Karpas-422 (cell line): ENCODE data around the gene SLFN13. TPM values are rescaled to one million over a fixed set of nuclear protein-coding genes. Genes with fewer than 3 reads are reported as not detected.
"Not testable (repeated sequence)": the region's sequence is repeated elsewhere in the genome, so short reads cannot be mapped to it uniquely, and the experiment has no call there.

ENCODE experiments used
- DNase-seq: peaks from one replicate; pipeline ENCODE4 v3.0.0-alpha.2; 2015
- H2AFZ ChIP-seq: fragments of 200-600 bp; sonication (generic); 2 replicates; pipeline ENCODE4 v1.6.1; 2014; ENCODE audit warnings: antibody characterized with exemption, low read length, mixed read lengths
- H3K27ac ChIP-seq: fragments of 200-600 bp; sonication (generic); 2 replicates; pipeline ENCODE4 v1.5.1; 2014; ENCODE audit warnings: mild to moderate bottlenecking, low read length, moderate library complexity
- H3K27me3 ChIP-seq: fragments of 200-600 bp; sonication (generic); 2 replicates; pipeline ENCODE4 v1.6.1; 2014; ENCODE audit warnings: low read length, mixed read lengths
- H3K36me3 ChIP-seq: fragments of 200-600 bp; sonication (generic); 2 replicates; pipeline ENCODE4 v1.6.1; 2014; ENCODE audit warnings: low read length, mixed read lengths; ENCODE audit not compliant: insufficient read depth
- H3K4me1 ChIP-seq: fragments of 200-600 bp; sonication (generic); 2 replicates; pipeline ENCODE4 v1.6.1; 2014; ENCODE audit warnings: mild to moderate bottlenecking, low read length, mixed read lengths
- H3K4me2 ChIP-seq: fragments of 200-600 bp; sonication (generic); 2 replicates; pipeline ENCODE4 v1.6.1; 2014; ENCODE audit warnings: low read length, low read depth, mild to moderate bottlenecking; ENCODE audit not compliant: poor library complexity, severe bottlenecking
- H3K4me3 ChIP-seq: fragments of 200-600 bp; sonication (generic); 2 replicates; pipeline ENCODE4 v1.5.1; 2014; ENCODE audit warnings: mild to moderate bottlenecking, antibody characterized with exemption, low read length, mixed read lengths
- H3K79me2 ChIP-seq: fragments of 200-600 bp; sonication (generic); 2 replicates; pipeline ENCODE4 v1.6.1; 2014; ENCODE audit warnings: mild to moderate bottlenecking, low read length, mixed read lengths
- H3K9ac ChIP-seq: fragments of 200-600 bp; sonication (generic); 2 replicates; pipeline ENCODE4 v1.6.0; 2014; ENCODE audit warnings: low read length
- H3K9me2 ChIP-seq: fragments of 200-600 bp; sonication (generic), shearing (Covaris generic); replicated peaks from 2 replicates; pipeline ENCODE4 v1.6.0; 2014; ENCODE audit warnings: mild to moderate bottlenecking, low read length, moderate library complexity; ENCODE audit not compliant: insufficient read depth
- H3K9me3 ChIP-seq: fragments of 300-700, 200-600 bp; sonication (generic); 2 replicates; pipeline ENCODE4 v1.6.1; 2014; ENCODE audit warnings: low read length, mixed read lengths
- H4K20me1 ChIP-seq: fragments of 200-600 bp; sonication (generic); 2 replicates; pipeline ENCODE4 v1.6.1; 2014; ENCODE audit warnings: mild to moderate bottlenecking, antibody characterized with exemption, low read length, low read depth; ENCODE audit not compliant: insufficient read depth
- total RNA-seq: library from RNA; depleted of rRNA; stranded (reverse); fragments of >200 nt; shearing (Covaris generic); gene quantifications from 2 replicates; pipeline ENCODE4 v1.2.3, GENCODE V29; 2014; ENCODE audit warnings: low replicate concordance

Gene SLFN13
- total RNA-seq, 1 experiment from 2014 or later = 0.30 TPM

DNA sequence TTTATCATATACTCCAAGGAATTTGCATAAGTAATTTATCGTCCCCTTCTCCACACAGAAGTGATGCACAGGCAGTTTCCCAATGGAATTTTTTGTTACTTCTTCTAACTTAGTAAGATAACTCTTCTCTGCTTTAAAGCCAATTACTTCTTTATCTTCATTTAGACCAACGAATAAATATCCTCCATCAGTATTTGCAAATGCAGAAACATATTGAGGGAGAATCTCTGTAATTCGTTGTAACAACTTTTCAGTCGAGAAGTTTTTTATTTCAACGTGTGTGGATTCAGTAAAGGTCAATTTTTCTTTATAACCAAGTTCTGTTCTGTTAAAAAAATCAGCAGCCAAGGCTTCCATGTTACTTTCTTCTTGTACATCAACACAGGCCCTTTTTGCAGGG lies 30.7 kb upstream of the SLFN13 start:
- Histone ChIP-seq H3K79me2 (no peaks in the 10 kb centered on the region), H4K20me1 (no peaks in the 10 kb centered on the region), H3K9me2 (no peaks in the 10 kb centered on the region), H3K9me3 (no peaks in the 10 kb centered on the region), H3K27ac (no peak overlapping the region), H3K36me3 (no peaks in the 10 kb centered on the region), H3K27me3 (no peaks in the 10 kb centered on the region), H3K4me3 (no peak overlapping the region), H3K9ac (no peak overlapping the region), H3K4me2 (no peak overlapping the region), H2AFZ (no peak overlapping the region), H3K4me1 (no peaks in the 10 kb centered on the region)
- no peak for DNase-seq

DNA sequence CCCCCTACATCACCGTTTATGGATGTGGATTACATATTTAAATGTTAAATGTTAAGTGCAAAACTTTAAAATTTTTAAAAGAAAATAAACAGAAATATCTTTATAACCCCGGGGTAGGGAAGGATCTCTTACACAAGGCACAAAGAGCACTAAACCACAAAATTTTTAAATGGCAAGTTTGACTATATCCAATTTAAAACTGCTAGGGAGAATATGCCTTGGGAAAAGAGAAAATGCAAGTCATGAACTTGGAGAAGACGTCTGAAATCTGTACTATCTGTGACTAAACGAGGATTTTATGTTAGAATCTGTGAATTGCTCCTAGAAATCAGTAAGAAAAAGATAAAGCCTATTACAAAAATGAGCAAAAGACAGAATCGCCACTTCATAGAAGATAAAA lies 28.7 kb upstream of the SLFN13 start:
- Histone ChIP-seq H3K4me3 (no peak overlapping the region), H3K4me2 (no peak overlapping the region), H3K9me3 (no peaks in the 10 kb centered on the region), H3K4me1 (no peaks in the 10 kb centered on the region), H3K9ac (no peak overlapping the region), H3K79me2 (no peaks in the 10 kb centered on the region), H3K36me3 (no peaks in the 10 kb centered on the region), H3K27ac (no peak overlapping the region), H2AFZ (no peak overlapping the region), H3K27me3 (no peaks in the 10 kb centered on the region), H3K9me2 (no peaks in the 10 kb centered on the region), H4K20me1 (no peaks in the 10 kb centered on the region)
- DNase-seq = no peak

DNA sequence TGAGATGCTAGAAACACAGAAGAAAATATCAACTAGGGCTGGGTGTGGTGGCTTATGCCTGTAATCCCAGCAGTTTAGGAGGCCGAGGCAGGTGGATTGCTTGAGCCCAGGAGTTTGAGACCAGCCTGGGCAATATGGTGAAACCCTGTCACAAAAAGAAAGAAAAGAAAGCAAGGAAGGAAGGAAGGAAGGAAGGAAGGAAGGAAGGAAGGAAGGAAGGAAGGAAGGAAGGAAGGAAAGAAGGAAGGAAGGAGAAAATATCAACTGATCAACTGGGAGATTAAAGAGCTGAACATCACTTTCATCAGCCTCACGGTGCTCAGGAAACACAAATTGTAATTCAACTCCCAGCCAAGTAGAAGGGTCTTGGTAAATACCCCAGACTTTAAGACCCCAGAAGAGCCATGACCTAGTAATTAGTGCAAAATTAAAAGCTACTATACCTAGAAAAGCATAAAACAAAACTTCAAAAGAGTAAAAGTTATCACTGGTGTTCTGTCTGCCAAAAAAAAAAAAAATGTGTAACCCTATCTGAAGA lies 27.8 kb upstream of the SLFN13 start:
- Histone ChIP-seq H3K4me2 (no peak overlapping the region), H3K9me3 (no peaks in the 10 kb centered on the region), H3K36me3 (no peaks in the 10 kb centered on the region), H3K79me2 (no peaks in the 10 kb centered on the region), H3K9ac (no peak overlapping the region), H2AFZ (no peak overlapping the region), H3K27ac (no peak overlapping the region), H3K9me2 (no peaks in the 10 kb centered on the region), H3K27me3 (no peaks in the 10 kb centered on the region), H4K20me1 (no peaks in the 10 kb centered on the region), H3K4me3 (no peak overlapping the region), H3K4me1 (no peaks in the 10 kb centered on the region)
- DNase-seq = no peak

DNA sequence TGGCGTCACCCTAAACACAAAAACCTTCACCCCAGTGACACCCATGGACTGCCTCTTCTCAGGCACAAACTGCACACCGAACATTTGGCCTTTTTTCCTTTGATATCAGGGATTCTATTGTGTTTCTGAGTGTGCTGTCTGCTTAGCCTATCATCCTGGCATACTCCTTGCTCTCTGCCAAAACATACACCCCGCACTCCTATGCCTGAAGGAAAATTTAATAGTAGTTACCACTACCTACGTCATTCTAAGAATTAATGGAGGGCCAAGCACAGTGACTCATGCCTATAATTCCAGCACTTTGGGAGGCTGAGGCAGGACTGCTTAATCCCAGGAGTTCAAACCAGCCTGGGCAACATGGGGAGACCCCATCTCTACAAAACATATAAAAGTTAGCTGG lies 19.9 kb upstream of the SLFN13 start:
- Histone ChIP-seq H3K27ac (no peak overlapping the region), H2AFZ (no peak overlapping the region), H4K20me1 (no peaks in the 10 kb centered on the region), H3K4me3 (no peak overlapping the region), H3K4me1 (no peaks in the 10 kb centered on the region), H3K79me2 (no peaks in the 10 kb centered on the region), H3K27me3 (no peaks in the 10 kb centered on the region), H3K9ac (no peak overlapping the region), H3K4me2 (no peak overlapping the region), H3K9me2 (no peaks in the 10 kb centered on the region), H3K36me3 (no peaks in the 10 kb centered on the region), H3K9me3 (no peaks in the 10 kb centered on the region)
- no peak for DNase-seq

DNA sequence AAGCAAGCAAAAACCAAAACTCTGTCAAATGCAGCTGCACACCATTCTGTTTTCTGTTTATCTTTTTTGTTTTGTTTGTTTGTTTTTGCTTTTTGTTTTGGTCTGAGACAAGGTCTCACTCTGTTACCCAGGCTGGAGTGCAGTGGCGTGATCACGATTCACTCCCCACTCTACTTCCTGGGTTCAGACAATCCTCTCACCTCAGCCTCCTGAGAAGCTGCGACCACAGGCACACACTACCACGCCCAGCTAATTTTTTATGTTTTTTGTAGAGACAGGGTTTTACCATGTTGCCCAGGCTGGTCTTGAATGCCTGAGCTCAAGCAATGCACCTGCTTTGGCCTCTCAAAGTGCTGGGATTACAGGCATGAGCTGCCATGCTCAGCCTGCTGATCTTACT lies 19.3 kb upstream of the SLFN13 start:
- Histone ChIP-seq H3K27me3 (no peaks in the 10 kb centered on the region), H4K20me1 (no peaks in the 10 kb centered on the region), H3K9me3 (no peaks in the 10 kb centered on the region), H3K9me2 (no peaks in the 10 kb centered on the region), H3K4me2 (no peak overlapping the region), H3K4me1 (no peaks in the 10 kb centered on the region), H3K4me3 (no peak overlapping the region), H3K79me2 (no peaks in the 10 kb centered on the region), H3K27ac (no peak overlapping the region), H2AFZ (no peak overlapping the region), H3K36me3 (no peaks in the 10 kb centered on the region), H3K9ac (no peak overlapping the region)
- DNase-seq = no peak

DNA sequence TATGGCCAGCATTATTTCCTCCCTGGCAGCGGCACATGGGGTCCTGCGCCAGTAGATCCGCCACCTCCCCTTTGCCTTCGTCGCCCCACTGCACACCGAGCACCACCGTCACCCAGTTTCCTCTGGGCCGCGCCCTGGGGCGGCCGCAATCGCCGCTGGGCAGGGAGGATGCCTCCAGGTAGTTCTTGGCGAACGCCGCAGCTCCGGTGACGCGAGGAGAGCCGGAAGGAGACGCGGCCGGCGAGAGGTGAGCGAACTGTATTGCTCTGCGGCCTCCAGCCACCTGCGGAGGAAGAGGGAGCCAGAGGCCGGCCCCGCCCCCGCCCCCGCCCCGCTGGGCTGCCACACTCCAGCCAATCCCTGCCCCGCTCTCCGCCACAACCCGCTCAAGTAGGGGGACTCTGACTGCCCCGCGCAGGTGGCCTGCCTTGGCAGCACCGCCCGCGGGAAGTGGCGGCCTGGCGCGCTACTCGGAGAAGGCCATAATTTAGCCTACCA lies 11.8 kb upstream of the SLFN13 start:
- H3K4me3 ChIP-seq = peak overlapping the region; percentile 37; the same call in 1 of the 2 replicates
- no peaks in the 10 kb centered on the region for H3K27me3 ChIP-seq
- H3K9me2 ChIP-seq = no peaks in the 10 kb centered on the region
- no peak overlapping the region for H3K27ac ChIP-seq
- H3K9me3 ChIP-seq = no peaks in the 10 kb centered on the region
- no peaks in the 10 kb centered on the region for H4K20me1 ChIP-seq
- H3K4me1 ChIP-seq = peaks cover 11% of the 10 kb centered on the region
- no peaks in the 10 kb centered on the region for H3K36me3 ChIP-seq
- DNase-seq = peak; percentile 71
- H3K4me2 ChIP-seq = peak overlapping the region; percentile 66
- H3K9ac ChIP-seq = peak overlapping the region; percentile 23; the same call in 1 of the 2 replicates
- H3K79me2 ChIP-seq = no peaks in the 10 kb centered on the region
- H2AFZ ChIP-seq = 0 out of 2 replicates have a peak overlapping the region, but pooled peaks have one; percentile 69

DNA sequence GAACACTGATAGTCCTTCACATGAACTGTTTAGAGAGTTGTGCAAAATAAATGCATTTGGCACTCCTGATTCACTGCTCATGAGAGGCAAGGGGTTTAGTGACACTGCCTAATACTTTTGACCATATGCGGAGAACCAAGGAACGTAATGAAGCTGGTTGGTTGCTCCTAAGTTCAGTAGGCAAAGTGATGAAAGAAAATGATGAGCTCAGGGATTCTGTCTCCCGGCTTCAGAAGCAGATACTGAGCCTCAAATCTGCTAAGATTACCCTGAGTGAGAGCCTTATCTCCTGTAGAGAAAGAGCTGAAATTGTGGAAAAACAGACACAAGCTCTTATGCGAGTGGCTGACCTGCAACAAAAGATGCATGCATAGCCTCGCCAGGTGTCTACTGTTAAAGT lies 5.5 kb upstream of the SLFN13 start:
- H3K36me3 ChIP-seq, H3K4me1 ChIP-seq, DNase-seq, H3K9me3 ChIP-seq, H3K27ac ChIP-seq, H2AFZ ChIP-seq, H3K27me3 ChIP-seq, H3K9me2 ChIP-seq, H3K4me3 ChIP-seq, H3K79me2 ChIP-seq, H4K20me1 ChIP-seq, H3K9ac ChIP-seq, H3K4me2 ChIP-seq: not testable (repeated sequence)

DNA sequence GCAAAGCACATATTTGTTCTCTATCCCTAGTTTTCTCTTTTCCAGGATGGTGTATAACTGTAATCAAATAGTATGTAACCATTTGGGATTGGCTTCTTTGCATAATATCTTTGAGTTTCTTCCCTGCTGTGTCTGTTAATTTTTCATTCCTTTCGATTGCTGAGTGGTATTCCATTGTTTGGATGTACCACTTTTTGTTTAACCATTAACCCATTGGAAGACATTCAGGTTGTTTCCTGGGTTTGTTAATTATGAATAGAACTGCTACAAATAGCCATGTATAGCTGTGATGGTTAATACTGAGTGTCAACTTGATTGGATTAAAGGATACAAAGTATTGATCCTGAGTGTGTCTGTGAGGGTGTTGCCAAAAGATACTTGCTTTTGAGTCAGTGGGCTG lies 4.6 kb upstream of the SLFN13 start:
- DNase-seq = no peak
- Histone ChIP-seq H3K4me3 (no peak overlapping the region), H3K9ac (no peak overlapping the region), H3K27ac (no peak overlapping the region), H4K20me1 (no peaks in the 10 kb centered on the region), H3K4me1 (no peaks in the 10 kb centered on the region), H3K36me3 (no peaks in the 10 kb centered on the region), H3K27me3 (0 out of 2 replicates have a peak, but pooled peaks cover 3% of the 10 kb centered on the region), H3K9me2 (no peaks in the 10 kb centered on the region), H2AFZ (no peak overlapping the region), H3K79me2 (no peaks in the 10 kb centered on the region), H3K4me2 (no peak overlapping the region), H3K9me3 (no peaks in the 10 kb centered on the region)
